K562 (cell line): Measurements from ENCODE around the gene B9D2. TPM values are rescaled to one million over a fixed set of nuclear protein-coding genes. Genes with fewer than 3 reads are reported as not detected.

Source experiments
- ATF1 ChIP-seq, 2 experiments: fragments of 450-650 bp in 1 of 2; IDR thresholded peaks; 2 replicates each; pipeline ENCODE4 v1.6.1; 2016; ENCODE audit warnings: missing compliant biosample characterization in 1 of 2, missing genetic modification characterization in 1 of 2
- ATF3 ChIP-seq, 2 experiments: fragments of 450-650 bp in 1 of 2; sonication (generic) in 1 of 2; formaldehyde crosslinking in 1 of 2; IDR thresholded peaks in 1 of 2; conservative IDR thresholded peaks in 1 of 2; 2 replicates each; pipeline versions ENCODE4 v1.6.1 to v1.8.1; 2016 to 2023; ENCODE audit warnings: mild to moderate bottlenecking in 2 of 2, moderate library complexity in 2 of 2, inconsistent platforms in 1 of 2, missing genetic modification reagents in 1 of 2
- BDP1 ChIP-seq: IDR thresholded peaks from 3 replicates; pipeline ENCODE4 v1.6.1; 2011; ENCODE audit not compliant: insufficient read length, insufficient read depth
- BHLHE40 ChIP-seq: IDR thresholded peaks from 2 replicates; pipeline ENCODE4 v1.6.1; 2011; ENCODE audit warnings: low read length, improper control_type of control experiment
- CBFA2T2 ChIP-seq: fragments of 450-650 bp; conservative IDR thresholded peaks from 2 replicates; pipeline ENCODE4 v1.6.1; 2017; ENCODE audit warnings: mild to moderate bottlenecking
- CHD1 ChIP-seq: fragments of 200-600 bp; sonication (generic); IDR thresholded peaks from one replicate; pipeline ENCODE4 v1.6.1; 2012; ENCODE audit warnings: mild to moderate bottlenecking, moderate library complexity, low read length, inconsistent platforms
- DNMT1 ChIP-seq: fragments of 450-650 bp; IDR thresholded peaks from 2 replicates; pipeline ENCODE4 v1.6.1; 2016; ENCODE audit warnings: antibody characterized with exemption, mild to moderate bottlenecking
- ETV1 ChIP-seq: fragments of 450-650 bp; conservative IDR thresholded peaks from 2 replicates; pipeline ENCODE4 v1.6.1; 2016; ENCODE audit warnings: missing genetic modification characterization, control low read depth, low read depth, missing compliant biosample characterization
- GATAD2B ChIP-seq: fragments of 450-650 bp; IDR thresholded peaks from 2 replicates; pipeline ENCODE4 v1.6.1; 2017; ENCODE audit warnings: mild to moderate bottlenecking, borderline replicate concordance
- HDGF ChIP-seq: fragments of 450-650 bp; IDR thresholded peaks from 2 replicates; pipeline ENCODE4 v1.6.1; 2016
- HMGN3 ChIP-seq: IDR thresholded peaks from 2 replicates; pipeline ENCODE4 v1.6.1; 2011; ENCODE audit warnings: borderline replicate concordance, low read depth, mild to moderate bottlenecking, mixed read lengths, low read length; ENCODE audit not compliant: insufficient read length; ENCODE audit errors: extremely low read depth
- ILK ChIP-seq: fragments of 450-650 bp; IDR thresholded peaks from 2 replicates; pipeline ENCODE4 v1.6.1; 2016; ENCODE audit warnings: missing genetic modification characterization, low read depth, mild to moderate bottlenecking, missing compliant biosample characterization, moderate library complexity, borderline replicate concordance
- KDM5B ChIP-seq: fragments of 200-600 bp; sonication (generic); IDR thresholded peaks from 2 replicates; pipeline ENCODE4 v1.6.1; 2012; ENCODE audit warnings: low read depth, mild to moderate bottlenecking, moderate library complexity, low read length, control low read depth, inconsistent platforms; ENCODE audit not compliant: insufficient replicate concordance
- MTA1 ChIP-seq: fragments of 450-650 bp; IDR thresholded peaks from 2 replicates; pipeline ENCODE4 v1.6.1; 2017; ENCODE audit warnings: borderline replicate concordance
- NBN ChIP-seq: fragments of 450-650 bp; IDR thresholded peaks from 2 replicates; pipeline ENCODE4 v1.6.1; 2016; ENCODE audit warnings: low read depth, mild to moderate bottlenecking
- NELFE ChIP-seq: IDR thresholded peaks from 2 replicates; pipeline ENCODE4 v1.6.1; 2011; ENCODE audit warnings: mild to moderate bottlenecking; ENCODE audit not compliant: insufficient read depth, insufficient read length
- NEUROD1 ChIP-seq: fragments of 150-350 bp; IDR thresholded peaks from 2 replicates; pipeline ENCODE4 v1.6.1; 2014; ENCODE audit warnings: borderline replicate concordance, low read length, low read depth; ENCODE audit not compliant: partially characterized antibody
- NKRF ChIP-seq: fragments of 450-650 bp; IDR thresholded peaks from 2 replicates; pipeline ENCODE4 v1.6.1; 2016; ENCODE audit warnings: borderline replicate concordance
- NR3C1 ChIP-seq: sonication (generic); formaldehyde crosslinking; IDR thresholded peaks from 2 replicates; pipeline ENCODE4 v1.8.1; 2022; ENCODE audit warnings: missing genetic modification reagents
- RB1 ChIP-seq: fragments of 450-650 bp; IDR thresholded peaks from 2 replicates; pipeline ENCODE4 v1.6.1; 2017; ENCODE audit warnings: low read depth, mild to moderate bottlenecking
- SMARCA5 ChIP-seq: fragments of 450-650 bp; IDR thresholded peaks from 2 replicates; pipeline ENCODE4 v1.6.1; 2016
- STAT5B ChIP-seq: fragments of 250-450 bp; sonication (Bioruptor Pico); IDR thresholded peaks from 2 replicates; pipeline ENCODE4 v1.8.0; 2021; ENCODE audit warnings: mild to moderate bottlenecking, inconsistent platforms
- ZNF354B ChIP-seq: fragments of 250-450 bp; sonication (Bioruptor Pico); IDR thresholded peaks from 2 replicates; pipeline ENCODE4 v1.4.0; 2020
- ZNF436 ChIP-seq: fragments of 250-450, 450-650 bp; sonication (Bioruptor Pico); formaldehyde crosslinking; IDR thresholded peaks from 2 replicates; pipeline ENCODE4 v1.7.0; 2020; ENCODE audit warnings: mild to moderate bottlenecking
- ZNF740 ChIP-seq, 3 experiments: fragments of 200-800 bp in 1 of 3; sonication (Bioruptor generic) in 1 of 3; sonication (generic) in 1 of 3; formaldehyde crosslinking in 1 of 3; IDR thresholded peaks; 2 replicates each; pipeline versions ENCODE4 v1.6.1 to v1.8.0; 2016 to 2022; ENCODE audit warnings: mild to moderate bottlenecking in 2 of 3, missing compliant biosample characterization in 2 of 3, missing genetic modification characterization in 2 of 3, missing genetic modification reagents in 1 of 3
- polyA plus RNA-seq, 8 experiments: library from polyadenylated mRNA; depleted of rRNA in 4 of 8; stranded (reverse) in 5 of 8; unstranded in 3 of 8; fragments of >200 nt; fragmentation: Nextera tagmentation in 2 of 8; fragmentation: Illumina TruSeq in 1 of 8; extraction: Ambion mirVana in 2 of 8; extraction: Trizol in 1 of 8; gene quantifications; 2 replicates each; pipeline versions ENCODE4 v1.2.1 to v1.2.3, GENCODE V29; 2011 to 2014; ENCODE audit warnings: inconsistent platforms in 1 of 8, missing spikeins in 1 of 8
- total RNA-seq, 7 experiments: library from RNA; depleted of rRNA in 6 of 7; stranded (reverse); fragments of >200 nt in 6 of 7; fragmentation: Illumina TruSeq in 2 of 7; extraction: Trizol in 2 of 7; gene quantifications; 2 replicates each; pipeline versions ENCODE4 v1.2.1 to v1.2.3, GENCODE V29; 2011 to 2021; ENCODE audit warnings: low replicate concordance in 1 of 7

Gene B9D2
- total and polyA plus RNA-seq, 9 of the 15 experiments (the other 6 are each of a cell fraction or from before 2014, with no cell fraction given): 0.83 to 6.9 (median 2.8) TPM

GRCh38 chr19:41351339-41352245, 12.4 kb downstream of the B9D2 start (continued):
- peak; percentile 42 for TF ChIP-seq KDM5B
- no peak for TF ChIP-seq NELFE
- TF ChIP-seq ATF3 (IDR thresholded peaks at IDR 0.05): no peak
- no peak for TF ChIP-seq ATF3 (CRISPR knock-in tag; conservative IDR thresholded peaks at IDR 0.05)
- no peak for TF ChIP-seq NEUROD1
- no peak for TF ChIP-seq NKRF
- TF ChIP-seq GATAD2B: no peak
- TF ChIP-seq DNMT1: no peak
- TF ChIP-seq ZNF740 (CRISPR knock-in tag; IDR thresholded peaks at IDR 0.05): peak; percentile 79; the same call in 1 of the 2 replicates
- peak in 1 of 2 experiments; percentile 58; a peak in 1 of 4 replicates for TF ChIP-seq ZNF740 (tag; IDR thresholded peaks at IDR 0.05)
- no peak for TF ChIP-seq ILK (tag)
- TF ChIP-seq NR3C1: no peak
- no peak for TF ChIP-seq BHLHE40
- TF ChIP-seq NBN: no peak
- TF ChIP-seq ETV1 (tag): no peak
- no peak for TF ChIP-seq ZNF436
- no peak for TF ChIP-seq HDGF
- TF ChIP-seq ATF1 (CRISPR knock-in tag; IDR thresholded peaks at IDR 0.05): no peak
- peak; percentile 46; the same call in 1 of the 2 replicates for TF ChIP-seq ATF1 (tag; IDR thresholded peaks at IDR 0.05)
- peak; percentile 68; the same call in 1 of the 2 replicates for TF ChIP-seq RB1
- peak; percentile 62 for TF ChIP-seq HMGN3
- no peak for TF ChIP-seq STAT5B (CRISPR knock-in tag)
- TF ChIP-seq ZNF354B (CRISPR knock-in tag): no peak
- no peak for TF ChIP-seq BDP1
- no peak; the same call in 1 of the 2 replicates for TF ChIP-seq MTA1
- TF ChIP-seq CBFA2T2: no peak
- TF ChIP-seq SMARCA5: no peak
- TF ChIP-seq CHD1: peak; percentile 29
